H1 (cell line): Measurements from ENCODE around the gene TEX51. TPM values are rescaled to one million over a fixed set of nuclear protein-coding genes. Genes with fewer than 3 reads are reported as not detected.

Source experiments
- CTCF ChIA-PET: fragments of 300-600 bp; sonication (Branson Sonifier 250); formaldehyde crosslinking; loops from one replicate; lab custom pipeline; 2021; ENCODE audit not compliant: partially characterized antibody; lab: Charles Lee
- POLR2A ChIA-PET: fragments of 300-600 bp; sonication (Branson Sonifier 250); formaldehyde crosslinking; loops from one replicate; lab custom pipeline; 2021; ENCODE audit warnings: inconsistent platforms; ENCODE audit not compliant: partially characterized antibody; lab: Charles Lee
- DNase-seq, 2 experiments: peaks; one replicate each; pipeline versions ENCODE4 v3.0.0 to v3.0.0-alpha.2; 2010 to 2022; ENCODE audit warnings: low spot score in 2 of 2, low read depth in 1 of 2, mixed read lengths in 1 of 2
- FAIRE-seq: peaks from 2 replicates; lab custom pipeline; 2011; peaks lifted over from hg19 to GRCh38; lab: Jason Lieb, UNC
- H2AFZ ChIP-seq: 2 replicates; pipeline ENCODE4 v1.8.1; 2012; ENCODE audit warnings: low read length, inconsistent platforms
- H2AK5ac ChIP-seq: 2 replicates; pipeline ENCODE4 v1.6.1; 2013; ENCODE audit warnings: low read depth, low read length
- H2BK120ac ChIP-seq: replicated peaks from 2 replicates; pipeline ENCODE3; 2013; ENCODE audit warnings: low read depth, low read length, inconsistent platforms
- H2BK12ac ChIP-seq: 2 replicates; pipeline ENCODE4 v1.6.1; 2013; ENCODE audit warnings: low read depth, low read length
- H2BK15ac ChIP-seq: 2 replicates; pipeline ENCODE4 v1.6.1; 2013; ENCODE audit warnings: low read length
- H2BK20ac ChIP-seq: 2 replicates; pipeline ENCODE4 v1.6.1; 2013; ENCODE audit warnings: low read length
- H2BK5ac ChIP-seq: 2 replicates; pipeline ENCODE4 v1.6.1; 2013; ENCODE audit warnings: low read depth, low read length
- H3K14ac ChIP-seq: 2 replicates; pipeline ENCODE4 v1.6.1; 2013; ENCODE audit warnings: inconsistent platforms; ENCODE audit not compliant: insufficient read length
- H3K18ac ChIP-seq: 2 replicates; pipeline ENCODE4 v1.6.1; 2013; ENCODE audit warnings: low read length; ENCODE audit errors: extremely low read depth
- H3K23ac ChIP-seq: 2 replicates; pipeline ENCODE4 v1.6.1; 2013; ENCODE audit warnings: inconsistent platforms; ENCODE audit not compliant: insufficient read length
- H3K23me2 ChIP-seq: 2 replicates; pipeline ENCODE4 v1.6.1; 2013; ENCODE audit warnings: low read depth, low read length
- H3K27ac ChIP-seq: 2 replicates; pipeline ENCODE4 v1.6.1; 2011; ENCODE audit warnings: low read depth, low read length, inconsistent platforms
- H3K27me3 ChIP-seq, 4 experiments: replicated peaks in 1 of 4; 1 replicate in 1 of 4; 2 replicates in 3 of 4; pipeline versions ENCODE4 v1.6.1 to v1.8.1; 2011 to 2013; ENCODE audit warnings: low read length in 3 of 4, mild to moderate bottlenecking in 3 of 4, inconsistent platforms in 2 of 4, mixed read lengths in 2 of 4, moderate library complexity in 1 of 4; ENCODE audit not compliant: control insufficient read depth in 3 of 4, insufficient read depth in 3 of 4; ENCODE audit errors: extremely low read depth in 1 of 4
- H3K36me3 ChIP-seq, 4 experiments: 2 replicates each; pipeline versions ENCODE4 v1.6.1 to v1.8.1; 2011 to 2013; ENCODE audit warnings: mild to moderate bottlenecking in 4 of 4, low read length in 3 of 4, moderate library complexity in 2 of 4, control low read depth in 1 of 4, inconsistent platforms in 1 of 4; ENCODE audit not compliant: insufficient read depth in 4 of 4, control insufficient read depth in 2 of 4
- H3K4ac ChIP-seq: replicated peaks from 2 replicates; pipeline ENCODE3; 2013; ENCODE audit warnings: low read length, low read depth, mixed read lengths, inconsistent platforms; ENCODE audit not compliant: insufficient read length
- H3K4me1 ChIP-seq, 4 experiments: replicated peaks in 1 of 4; 1 replicate in 1 of 4; 2 replicates in 3 of 4; pipeline versions ENCODE4 v1.6.1 to v1.8.1; 2011 to 2013; ENCODE audit warnings: low read length in 3 of 4, inconsistent platforms in 2 of 4, mixed read lengths in 1 of 4; ENCODE audit not compliant: insufficient read depth in 4 of 4, control insufficient read depth in 3 of 4
- H3K4me2 ChIP-seq, 2 experiments: 2 replicates each; pipeline versions ENCODE4 v1.6.1 to v1.8.1; 2011 to 2013; ENCODE audit warnings: low read depth in 2 of 2, low read length in 2 of 2, control low read depth in 1 of 2, inconsistent platforms in 1 of 2, mild to moderate bottlenecking in 1 of 2; ENCODE audit not compliant: insufficient read depth in 1 of 2
- H3K4me3 ChIP-seq, 4 experiments: fragments of 200-600, 300-600 bp in 1 of 4; sonication (generic), shearing (Covaris generic), sonication (Bioruptor Twin) in 1 of 4; 2 replicates each; pipeline versions ENCODE4 v1.5.1 to v1.8.1; 2011 to 2016; ENCODE audit warnings: low read length in 4 of 4, low read depth in 3 of 4, control low read depth in 2 of 4, inconsistent platforms in 2 of 4, mild to moderate bottlenecking in 2 of 4, mixed read lengths in 1 of 4, moderate library complexity in 1 of 4; ENCODE audit not compliant: insufficient read depth in 2 of 4; ENCODE audit errors: extremely low read depth in 1 of 4
- H3K56ac ChIP-seq: replicated peaks from 2 replicates; pipeline ENCODE3; 2013; ENCODE audit warnings: low read depth, mild to moderate bottlenecking, mixed read lengths, low read length, inconsistent platforms; ENCODE audit not compliant: insufficient read length
- H3K79me1 ChIP-seq: 2 replicates; pipeline ENCODE4 v1.6.1; 2013; ENCODE audit warnings: low read depth, low read length, control low read depth
- H3K79me2 ChIP-seq, 2 experiments: 2 replicates each; pipeline versions ENCODE4 v1.6.1 to v1.8.1; 2012 to 2013; ENCODE audit warnings: low read length in 2 of 2, mild to moderate bottlenecking in 2 of 2, inconsistent platforms in 1 of 2; ENCODE audit not compliant: insufficient read depth in 2 of 2, control insufficient read depth in 1 of 2
- H3K9ac ChIP-seq, 4 experiments: replicated peaks in 1 of 4; 1 replicate in 1 of 4; 2 replicates in 3 of 4; pipeline versions ENCODE4 v1.6.1 to v1.8.1; 2011 to 2013; ENCODE audit warnings: low read depth in 3 of 4, low read length in 3 of 4, control low read depth in 2 of 4, mild to moderate bottlenecking in 2 of 4, moderate library complexity in 2 of 4, inconsistent platforms in 1 of 4; ENCODE audit errors: extremely low read depth in 1 of 4
- H3K9me3 ChIP-seq, 2 experiments: 2 replicates each; pipeline versions ENCODE4 v1.6.1 to v1.8.1; 2012 to 2013; ENCODE audit warnings: mild to moderate bottlenecking in 2 of 2, moderate library complexity in 2 of 2, control low read depth in 1 of 2, inconsistent platforms in 1 of 2, low read depth in 1 of 2, low read length in 1 of 2, mixed read lengths in 1 of 2; ENCODE audit not compliant: insufficient read depth in 2 of 2
- H4K20me1 ChIP-seq, 2 experiments: replicated peaks in 1 of 2; 2 replicates each; pipeline versions ENCODE3 to v1.8.1; 2011 to 2013; ENCODE audit warnings: inconsistent platforms in 2 of 2, low read length in 2 of 2, mild to moderate bottlenecking in 1 of 2; ENCODE audit not compliant: insufficient read depth in 2 of 2, control insufficient read depth in 1 of 2
- H4K5ac ChIP-seq: 2 replicates; pipeline ENCODE4 v1.6.1; 2013; ENCODE audit warnings: low read length, low read depth, mixed read lengths, inconsistent platforms; ENCODE audit not compliant: insufficient read length
- H4K8ac ChIP-seq: 2 replicates; pipeline ENCODE4 v1.8.0; 2013; ENCODE audit warnings: mild to moderate bottlenecking, moderate library complexity, low read length, inconsistent platforms; ENCODE audit not compliant: insufficient read depth; ENCODE audit errors: extremely low read depth
- H4K91ac ChIP-seq: replicated peaks from 2 replicates; pipeline ENCODE3; 2013; ENCODE audit warnings: low read length, mixed read lengths, inconsistent platforms; ENCODE audit not compliant: insufficient read length
- SIX5 ChIP-seq: IDR thresholded peaks from 2 replicates; pipeline ENCODE4 v1.6.1; 2011; ENCODE audit warnings: mild to moderate bottlenecking, low read depth, low read length
- WGBS, 2 experiments: shearing (Covaris generic) in 1 of 2; methylation state at CpG; one replicate each; pipeline versions ENCODE4 v1.1.6 to v1.1.7; 2013 to 2015; ENCODE audit warnings: low lambda C conversion rate in 2 of 2, mixed read lengths in 2 of 2, inconsistent platforms in 1 of 2, low coverage in 1 of 2, missing lambda C conversion rate in 1 of 2; ENCODE audit not compliant: insufficient replicate concordance in 2 of 2, insufficient coverage in 1 of 2, insufficient read length in 1 of 2; ENCODE audit errors: extremely low coverage in 1 of 2, missing lambda C conversion rate in 1 of 2; 5-methylcytosine and 5-hydroxymethylcytosine counted together
- polyA plus RNA-seq, 7 experiments: library from polyadenylated mRNA; depleted of rRNA in 3 of 7; stranded (reverse) in 5 of 7; unstranded in 2 of 7; fragments of >200 nt in 5 of 7; fragments of 200-250 nt in 2 of 7; gene quantifications; 1 replicate in 5 of 7; 2 replicates in 1 of 7; 4 replicates in 1 of 7; pipeline versions ENCODE4 v1.2.1 to v1.2.3, GENCODE V29; 2011 to 2013; ENCODE audit warnings: missing spikeins in 2 of 7, mixed read lengths in 2 of 7
- total RNA-seq: library from RNA; stranded (reverse); fragmentation: NEBNext Ultra II Directional; extraction: Animal tissue kit (Norgen Biotek cat#: 25700); gene quantifications from 2 replicates; pipeline ENCODE4 v1.2.1, GENCODE V29; 2021

The TEX51 gene
- total and polyA plus RNA-seq, 2 of the 8 experiments (the other 6 are each of a cell fraction or from before 2014, with no cell fraction given): not detected

DNA sequence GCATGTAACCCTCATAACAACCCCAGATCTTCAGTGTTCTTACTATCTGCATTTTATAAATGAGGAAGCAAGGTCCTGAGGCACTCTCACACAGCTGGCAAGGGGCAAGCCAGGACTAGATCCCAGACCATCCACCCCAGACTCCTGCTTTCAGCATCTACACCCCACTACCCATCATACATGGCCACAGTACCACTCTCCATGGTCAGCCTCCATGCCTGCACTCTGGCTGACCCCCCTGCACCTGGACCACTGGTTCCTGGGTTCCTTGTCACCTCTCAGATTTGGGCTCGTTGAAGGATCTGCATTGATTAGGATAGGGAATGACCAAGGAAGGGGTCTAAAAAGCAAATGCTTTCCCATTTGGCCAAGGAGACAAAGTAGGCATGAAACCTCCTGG lies 36.0 kb upstream of the TEX51 start:
- Histone ChIP-seq H3K79me1 (no peaks in the 10 kb centered on the region), H2BK12ac (no peak overlapping the region), H2BK15ac (no peak overlapping the region), H3K23me2 (no peaks in the 10 kb centered on the region; the same call in 1 of the 2 replicates), H3K36me3 (no peaks in the 10 kb centered on the region), H4K8ac (no peak overlapping the region), H4K20me1 (no peaks in the 10 kb centered on the region), H2AFZ (no peak overlapping the region), H3K79me2 (no peaks in the 10 kb centered on the region), H3K9ac (no peak overlapping the region), H3K23ac (no peak overlapping the region), H3K18ac (no peak overlapping the region), H3K4me3 (no peak overlapping the region), H3K14ac (no peak overlapping the region), H3K9me3 (0 out of 4 replicates have a peak, but pooled peaks cover 0 to 3% of the 10 kb centered on the region in 2 experiments), H2BK5ac (no peak overlapping the region), H3K56ac (no peak overlapping the region), H3K27me3 (no peaks in the 10 kb centered on the region), H4K5ac (no peak overlapping the region), H2BK120ac (no peak overlapping the region), H3K4ac (no peak overlapping the region), H3K4me2 (no peak overlapping the region), H2BK20ac (no peak overlapping the region), H3K4me1 (no peaks in the 10 kb centered on the region; a peak in 1 of 7 replicates), H4K91ac (no peak overlapping the region)
- WGBS, 2 experiments: 92% methylated on average over 1 of the region's 1 CpG; no CpG with 5 or more reads in 1 of the 2 experiments
- DNase-seq (no peak), FAIRE-seq (no peak)
- POLR2A ChIA-PET: no interaction called here
- CTCF ChIA-PET: interaction anchor here (0.9 to 2.7 kb wide), 3 partner anchors 11 to 24 kb away, joined by 3 to 12 read pairs (median 5); no protein-coding TSS in a partner anchor
- TF ChIP-seq SIX5: no peak
- TF ChIP-seq, all 59 proteins: peak for 0
- Histone ChIP-seq H2AK5ac (no peak overlapping the region), H3K27ac (no peak overlapping the region)
